HUES64 (cell line): ENCODE measurements around the gene CD53.
"Not testable (repeated sequence)": the region's sequence is repeated elsewhere in the genome, so short reads cannot be mapped to it uniquely, and the experiment has no call there.

ENCODE experiments used
- H3K27ac ChIP-seq: 2 replicates; pipeline ENCODE4 v1.7.0; 2013; ENCODE audit warnings: low read depth, low read length, inconsistent platforms
- H3K27me3 ChIP-seq: 2 replicates; pipeline ENCODE4 v1.6.1; 2013; ENCODE audit warnings: mild to moderate bottlenecking, low read length; ENCODE audit not compliant: insufficient read depth
- H3K36me3 ChIP-seq: 2 replicates; pipeline ENCODE4 v1.6.1; 2013; ENCODE audit warnings: mild to moderate bottlenecking, low read length; ENCODE audit not compliant: insufficient read depth
- H3K4me1 ChIP-seq: 2 replicates; pipeline ENCODE4 v1.6.1; 2013; ENCODE audit warnings: mild to moderate bottlenecking, low read length, moderate library complexity; ENCODE audit not compliant: insufficient read depth
- H3K4me3 ChIP-seq: 2 replicates; pipeline ENCODE4 v1.5.1; 2013; ENCODE audit warnings: mild to moderate bottlenecking, low read length, moderate library complexity
- H3K9ac ChIP-seq: 2 replicates; pipeline ENCODE4 v1.6.1; 2013; ENCODE audit warnings: mild to moderate bottlenecking, low read depth, low read length
- H3K9me3 ChIP-seq: 2 replicates; pipeline ENCODE4 v1.6.1; 2013; ENCODE audit warnings: low read depth, low read length; ENCODE audit not compliant: insufficient read depth
- WGBS: fragments of 150-250, 120-280 bp; methylation state at CpG from one replicate; pipeline ENCODE4 v1.1.7; 2013; ENCODE audit warnings: missing lambda C conversion rate; 5-methylcytosine and 5-hydroxymethylcytosine counted together

The CD53 gene

DNA sequence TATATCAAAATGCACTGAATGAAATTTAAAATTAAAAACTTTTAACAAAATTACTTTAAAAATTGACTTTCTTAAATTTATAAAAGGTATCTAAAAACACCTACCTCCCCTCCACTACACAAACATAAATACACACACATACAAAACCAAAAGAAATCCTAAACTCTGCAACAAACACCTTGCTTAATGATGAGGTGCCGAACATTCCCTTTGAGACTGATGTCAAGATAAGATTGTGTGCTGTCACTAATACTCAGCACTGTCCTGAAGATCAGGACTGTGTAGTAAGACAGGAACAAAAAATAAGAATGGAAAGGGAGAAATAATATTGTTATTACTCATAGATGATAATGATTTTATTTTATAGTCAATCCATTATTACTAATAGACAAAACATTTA is 45.1 kb downstream of the CD53 start:
- peaks cover 5% of the 10 kb centered on the region; the same call in 1 of the 2 replicates for H3K4me1 ChIP-seq
- 96% methylated on average over 1 of the region's 1 CpG for WGBS
- no peaks in the 10 kb centered on the region for H3K36me3 ChIP-seq
- H3K27ac ChIP-seq = no peak overlapping the region
- no peak overlapping the region for H3K4me3 ChIP-seq
- H3K27me3 ChIP-seq = no peaks in the 10 kb centered on the region
- no peaks in the 10 kb centered on the region for H3K9me3 ChIP-seq
- H3K9ac ChIP-seq = no peak overlapping the region

GRCh38 chr1:110921953-110922352 is 49.0 kb downstream of the CD53 start:
- no peaks in the 10 kb centered on the region for H3K27me3 ChIP-seq
- H3K4me3 ChIP-seq = no peak overlapping the region
- peaks cover under 1% of the 10 kb centered on the region; the same call in 1 of the 2 replicates for H3K4me1 ChIP-seq
- WGBS = 96% methylated on average over 1 of the region's 1 CpG
- H3K9me3 ChIP-seq = no peaks in the 10 kb centered on the region
- no peaks in the 10 kb centered on the region for H3K36me3 ChIP-seq
- H3K9ac ChIP-seq = no peak overlapping the region
- no peak overlapping the region for H3K27ac ChIP-seq

DNA sequence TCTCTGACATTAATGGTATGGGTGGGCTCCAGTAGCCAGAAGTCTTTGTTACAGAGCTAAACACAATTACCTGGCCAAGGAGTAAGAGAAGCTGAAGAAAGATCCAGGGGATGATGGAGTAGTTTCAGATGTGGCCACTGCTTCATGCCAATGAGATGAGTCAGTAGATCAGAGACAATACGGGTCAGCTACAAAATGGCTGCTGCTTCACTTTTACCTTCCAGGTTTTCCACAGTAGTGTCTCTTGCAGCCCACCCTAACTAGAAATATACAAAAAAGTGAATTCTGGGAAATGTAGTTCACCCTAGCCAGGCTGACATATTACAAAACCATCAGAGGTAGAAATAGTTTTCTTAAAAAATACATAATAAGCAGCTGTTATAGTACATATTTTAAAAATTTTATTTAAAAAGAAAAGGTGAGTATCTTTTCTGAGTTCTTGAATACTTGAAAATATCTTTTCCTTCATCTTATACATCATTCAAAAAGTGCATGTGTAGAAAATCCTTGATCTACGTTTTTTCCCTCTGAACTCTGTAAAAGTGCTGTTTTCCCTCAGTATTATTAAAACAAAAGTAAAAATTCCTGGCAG is 54.6 kb downstream of the CD53 start:
- Histone ChIP-seq H3K27ac (no peak overlapping the region), H3K9me3 (peaks cover 2% of the 10 kb centered on the region; the same call in 1 of the 2 replicates), H3K27me3 (no peaks in the 10 kb centered on the region), H3K4me3 (peak overlapping the region; percentile 27; the same call in 1 of the 2 replicates), H3K4me1 (peaks cover 4% of the 10 kb centered on the region; the same call in 1 of the 2 replicates), H3K9ac (no peak overlapping the region), H3K36me3 (no peaks in the 10 kb centered on the region)
- 54% methylated on average over 2 of the region's 2 CpGs for WGBS

- H3K4me3 ChIP-seq = no peak overlapping the region
- H3K4me1 ChIP-seq = peaks cover 4% of the 10 kb centered on the region; the same call in 1 of the 2 replicates
- no peak overlapping the region for H3K27ac ChIP-seq
- peaks cover 5% of the 10 kb centered on the region; the same call in 1 of the 2 replicates for H3K9me3 ChIP-seq
- no peaks in the 10 kb centered on the region for H3K36me3 ChIP-seq
- H3K27me3 ChIP-seq = no peaks in the 10 kb centered on the region
- H3K9ac ChIP-seq = no peak overlapping the region
- WGBS = 71% methylated on average over 1 of the region's 1 CpG
Observed at GRCh38 chr1:110928191-110928590, 55.2 kb downstream of the CD53 start.

GRCh38 chr1:110928904-110929303 is 56.0 kb downstream of the CD53 start:
- no peak overlapping the region for H3K27ac ChIP-seq
- no peaks in the 10 kb centered on the region for H3K36me3 ChIP-seq
- H3K9me3 ChIP-seq = peaks cover 5% of the 10 kb centered on the region; the same call in 1 of the 2 replicates
- H3K9ac ChIP-seq = no peak overlapping the region
- H3K27me3 ChIP-seq = no peaks in the 10 kb centered on the region
- H3K4me3 ChIP-seq = no peak overlapping the region
- H3K4me1 ChIP-seq = peaks cover 4% of the 10 kb centered on the region; the same call in 1 of the 2 replicates
- WGBS = 96% methylated on average over 2 of the region's 2 CpGs

DNA sequence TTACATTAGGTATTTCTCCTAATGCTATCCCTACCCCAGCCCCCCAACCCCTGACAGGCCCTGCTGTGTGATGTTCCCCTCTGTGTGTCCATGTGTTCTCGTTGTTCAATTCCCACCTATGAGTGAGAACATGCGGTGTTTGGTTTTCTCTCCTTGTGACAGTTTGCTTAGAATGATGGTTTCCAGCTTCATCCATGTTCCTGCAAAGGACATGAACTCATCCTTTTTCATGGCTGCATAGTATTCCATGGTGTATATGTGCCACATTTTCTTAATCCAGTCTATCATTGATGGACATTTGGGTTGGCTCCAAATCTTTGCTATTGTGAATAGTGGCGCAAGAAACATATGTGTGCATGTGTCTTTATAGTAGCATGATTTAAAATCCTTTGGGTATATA is 58.1 kb downstream of the CD53 start:
- H3K36me3 ChIP-seq, H3K4me3 ChIP-seq, H3K9ac ChIP-seq, H3K4me1 ChIP-seq, H3K27ac ChIP-seq, H3K9me3 ChIP-seq, H3K27me3 ChIP-seq: not testable (repeated sequence)
- WGBS = 100% methylated on average over 3 of the region's 3 CpGs

DNA sequence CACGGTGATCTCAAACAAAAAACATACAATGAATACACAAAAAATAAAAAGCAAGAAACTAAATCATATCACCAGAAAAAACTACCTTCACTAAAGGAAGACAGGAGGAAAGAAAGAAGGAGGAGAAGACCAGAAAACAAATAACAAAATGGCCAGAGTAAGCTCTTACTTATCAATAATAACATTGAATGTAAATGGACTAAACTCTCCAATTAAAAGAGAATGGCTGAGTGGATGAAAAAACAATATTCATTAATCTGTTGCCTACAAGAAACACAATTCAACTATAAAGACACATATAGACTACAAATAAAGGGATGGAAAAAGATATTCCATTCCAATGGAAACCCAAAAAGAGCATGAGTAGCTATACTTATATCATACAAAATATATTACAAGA is 63.6 kb downstream of the CD53 start:
- Histone ChIP-seq H3K36me3 (no peaks in the 10 kb centered on the region), H3K4me3 (no peak overlapping the region), H3K27ac (no peak overlapping the region), H3K9me3 (peaks cover 5% of the 10 kb centered on the region; the same call in 1 of the 2 replicates), H3K9ac (no peak overlapping the region), H3K4me1 (no peaks in the 10 kb centered on the region), H3K27me3 (no peaks in the 10 kb centered on the region)
- no CpG with 5 or more reads among the region's 1 CpG for WGBS

DNA sequence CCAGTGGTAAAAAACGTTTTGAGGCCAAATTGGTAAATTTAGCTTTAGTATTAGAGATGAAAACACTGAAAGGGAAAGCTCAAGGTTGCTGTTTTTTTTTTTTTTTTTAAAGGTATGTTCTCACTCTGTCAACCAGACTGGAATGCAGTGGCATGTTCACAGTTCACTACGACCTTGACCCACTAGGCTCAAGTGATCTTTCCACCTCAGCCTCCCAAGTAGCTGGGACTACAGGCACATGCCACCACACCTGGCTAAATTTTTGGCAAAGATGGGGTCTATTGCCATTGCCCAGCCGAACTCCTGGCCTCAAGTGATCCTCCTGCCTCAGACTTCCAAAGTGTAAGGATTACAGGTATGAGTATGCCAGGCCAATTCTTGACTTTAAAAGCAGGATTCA is 71.9 kb downstream of the CD53 start:
- Histone ChIP-seq H3K27me3 (no peaks in the 10 kb centered on the region), H3K27ac (no peak overlapping the region), H3K9me3 (no peaks in the 10 kb centered on the region), H3K36me3 (peaks cover 30% of the 10 kb centered on the region), H3K9ac (no peak overlapping the region), H3K4me3 (no peak overlapping the region), H3K4me1 (no peaks in the 10 kb centered on the region)
- WGBS = 75% methylated on average over 3 of the region's 3 CpGs

- 99% methylated on average over 2 of the region's 2 CpGs for WGBS
- no peak overlapping the region for H3K4me3 ChIP-seq
Observed at GRCh38 chr1:110945626-110946025, 72.7 kb downstream of the CD53 start.

GRCh38 chr1:110948038-110948810 is 75.3 kb downstream of the CD53 start:
- Histone ChIP-seq H3K4me1 (no peaks in the 10 kb centered on the region), H3K36me3 (peaks cover 56% of the 10 kb centered on the region), H3K27me3 (no peaks in the 10 kb centered on the region), H3K9ac (no peak overlapping the region), H3K27ac (no peak overlapping the region), H3K9me3 (no peaks in the 10 kb centered on the region), H3K4me3 (no peak overlapping the region)
- WGBS = 94% methylated on average over 9 of the region's 10 CpGs

More at GRCh38 chr1:110945626-110946025, 72.7 kb downstream of the CD53 start:
- Histone ChIP-seq H3K27me3 (no peaks in the 10 kb centered on the region), H3K4me1 (no peaks in the 10 kb centered on the region), H3K27ac (no peak overlapping the region), H3K9me3 (no peaks in the 10 kb centered on the region), H3K36me3 (peaks cover 37% of the 10 kb centered on the region), H3K9ac (no peak overlapping the region)
